Activated CD8-positive, alpha-beta memory T cell treated with anti-CD3 and anti-CD28 coated beads, Interleukin-2, amount 50 U/mL, for 4 hours (primary cell): ENCODE data around the gene ZIC4.

Experiments used
- DNase-seq: peaks from one replicate; pipeline ENCODE4 v3.0.0-alpha.2; 2020

ZIC4 gene

GRCh38 chr3:147341727-147342126, 64.6 kb downstream of the ZIC4 start:
- DNase-seq, result no peak

DNA sequence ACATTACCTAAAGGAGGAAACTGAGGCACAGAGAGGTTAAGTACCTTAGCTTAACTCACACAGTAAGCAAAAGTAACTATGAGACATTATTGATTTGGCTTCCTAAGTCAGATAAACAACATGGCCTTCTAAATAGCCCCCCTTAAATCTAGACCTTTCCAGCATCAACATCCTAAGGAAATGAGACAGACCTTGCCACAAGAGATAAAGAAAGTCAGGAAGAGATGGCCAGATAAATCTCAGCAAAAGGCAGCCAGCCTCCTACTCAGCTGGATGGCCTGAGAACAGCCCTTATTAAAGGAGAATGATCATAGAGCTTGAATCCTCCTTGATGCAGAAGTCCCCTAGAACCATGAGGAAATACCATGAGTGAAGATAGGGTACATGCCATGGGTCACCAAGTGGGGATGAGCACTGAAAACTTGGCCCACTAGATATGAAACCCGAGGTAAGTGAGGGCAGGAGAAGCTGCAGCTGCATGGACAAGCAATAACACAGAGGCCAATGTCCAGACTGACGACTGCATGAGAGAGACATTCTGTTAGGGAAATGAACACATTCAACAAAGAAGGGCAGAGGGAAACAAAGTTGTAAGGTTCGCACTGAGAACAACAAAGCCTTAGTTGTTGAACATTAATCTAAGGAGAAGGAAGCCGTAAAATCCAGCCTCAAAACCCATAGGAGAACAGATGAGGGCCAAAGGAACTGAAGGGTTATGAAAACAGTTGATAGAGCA, 69.6 kb downstream of the ZIC4 start:
- no peak for DNase-seq
